ENCODE data around the gene PACSIN2.

GRCh38 chr22:42865536-42865935 is 149.4 kb downstream of the PACSIN2 start:
- no peak for TF ChIP-seq ZNF180 (CRISPR knock-in tag; IDR thresholded peaks at IDR 0.05; ENCODE audit: borderline replicate concordance, low read depth)
- TF ChIP-seq FOXO4 (CRISPR knock-in tag; conservative IDR thresholded peaks at IDR 0.05) = no peak
- TF ChIP-seq CTCF (CRISPR knock-in tag; IDR thresholded peaks at IDR 0.05) = no peak
- TF ChIP-seq CREB1 (IDR thresholded peaks at IDR 0.05) = no peak
- no peak for TF ChIP-seq CREB1 (CRISPR knock-in tag; IDR thresholded peaks at IDR 0.05)
- no peak for TF ChIP-seq KAT2B (IDR thresholded peaks at IDR 0.05; ENCODE audit: borderline replicate concordance, low read depth, low read length)
- no peak for TF ChIP-seq HNRNPK (IDR thresholded peaks at IDR 0.05; ENCODE audit: low read depth, low read length, poor library complexity, severe bottlenecking)
- TF ChIP-seq ZHX1 (CRISPR knock-in tag; IDR thresholded peaks at IDR 0.05; ENCODE audit: low read depth) = no peak
